NCI-H2196 (cell line): ENCODE results near the gene MYCL.

ENCODE experiments used
- DNase-seq: peaks from one replicate; lab custom pipeline; 2025; ENCODE audit not compliant: unreplicated experiment; lab: John Stamatoyannopoulos, UW

The MYCL gene, protein sequence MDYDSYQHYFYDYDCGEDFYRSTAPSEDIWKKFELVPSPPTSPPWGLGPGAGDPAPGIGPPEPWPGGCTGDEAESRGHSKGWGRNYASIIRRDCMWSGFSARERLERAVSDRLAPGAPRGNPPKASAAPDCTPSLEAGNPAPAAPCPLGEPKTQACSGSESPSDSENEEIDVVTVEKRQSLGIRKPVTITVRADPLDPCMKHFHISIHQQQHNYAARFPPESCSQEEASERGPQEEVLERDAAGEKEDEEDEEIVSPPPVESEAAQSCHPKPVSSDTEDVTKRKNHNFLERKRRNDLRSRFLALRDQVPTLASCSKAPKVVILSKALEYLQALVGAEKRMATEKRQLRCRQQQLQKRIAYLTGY

DNA sequence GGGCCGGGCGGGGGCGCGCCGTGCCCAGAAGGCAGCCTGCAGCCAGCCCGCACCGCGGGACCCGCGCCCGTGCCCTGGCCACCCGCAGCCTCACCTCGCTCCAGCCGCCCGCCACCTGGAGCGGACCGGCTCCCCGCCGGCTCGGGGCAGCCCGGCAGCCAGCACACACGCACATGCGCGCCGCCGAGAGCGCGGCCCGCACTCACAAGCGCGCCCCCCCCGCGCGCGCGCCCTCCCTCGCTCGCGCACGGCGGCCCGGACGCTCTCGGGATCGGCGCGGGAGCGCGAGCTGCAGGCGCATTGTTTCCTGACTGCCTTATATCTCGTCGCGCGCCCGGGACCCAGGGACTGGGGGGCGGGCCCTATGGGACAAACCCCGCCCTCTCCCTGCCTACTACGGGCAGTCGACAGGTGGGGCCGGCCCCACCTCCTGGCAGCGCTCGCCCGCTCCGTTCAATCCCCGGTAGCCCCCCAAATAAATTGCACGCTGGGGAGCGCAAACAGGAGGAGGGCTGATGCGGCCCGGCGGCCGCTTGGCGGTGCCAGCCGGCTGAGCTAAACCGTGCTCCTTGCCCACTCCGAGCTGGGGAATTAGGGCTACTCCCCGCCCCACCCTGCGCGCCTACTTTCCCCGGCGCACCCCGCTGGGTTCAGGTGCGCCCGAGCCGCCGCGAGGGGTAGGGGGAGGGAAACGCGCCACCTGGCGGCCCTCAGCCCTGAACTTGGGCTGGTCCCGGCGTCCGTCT lies at the start of gene MYCL:
MYCL (minus strand) TSS at position 204 of the 746 bp plus-strand sequence. CDS start 483 bp downstream, outside the sequence.
- DNase-seq, result peak; percentile 95

DNA sequence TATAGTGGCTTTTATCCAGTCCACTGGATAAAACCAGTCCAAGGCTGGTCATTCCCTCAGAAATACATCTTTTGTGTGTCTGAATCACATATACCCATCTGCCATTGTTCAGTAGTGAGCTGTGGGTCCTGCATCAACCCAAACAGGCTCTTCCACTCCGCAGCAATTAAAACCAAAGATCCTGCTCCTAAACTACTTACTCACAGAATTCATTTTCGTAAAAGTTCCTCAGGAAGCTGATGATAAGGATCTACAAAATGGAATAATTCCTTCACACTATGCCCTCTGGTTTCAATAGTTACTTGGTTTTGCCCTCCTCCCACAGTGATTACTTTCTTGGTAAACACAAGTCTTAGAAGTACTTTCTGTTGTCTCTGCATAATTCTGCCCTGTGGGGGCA lies 48.2 kb upstream of the MYCL start:
- no peak for DNase-seq

DNA sequence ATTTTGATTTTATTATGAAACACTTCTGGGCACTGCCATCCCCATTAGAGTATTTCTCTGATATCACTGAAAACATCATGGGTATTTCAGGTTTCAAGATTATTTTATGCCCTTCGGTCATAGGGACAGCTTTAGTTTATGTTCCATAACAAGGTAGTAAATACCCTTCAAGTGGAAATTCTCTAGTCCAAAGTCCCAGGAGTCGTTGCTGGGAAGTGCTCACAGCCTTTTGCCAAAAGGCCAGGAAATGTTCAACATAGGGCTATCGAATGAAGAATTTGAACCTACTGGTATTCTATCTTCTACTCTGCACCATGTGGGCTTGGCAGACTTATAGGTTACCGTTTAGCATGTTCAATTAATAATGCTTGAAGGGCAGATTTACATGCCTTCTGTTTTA lies 45.5 kb upstream of the MYCL start:
- no peak for DNase-seq

- DNase-seq, result no peak
Measured at GRCh38 chr1:39946216-39946615, 44.5 kb upstream of the MYCL start.

DNA sequence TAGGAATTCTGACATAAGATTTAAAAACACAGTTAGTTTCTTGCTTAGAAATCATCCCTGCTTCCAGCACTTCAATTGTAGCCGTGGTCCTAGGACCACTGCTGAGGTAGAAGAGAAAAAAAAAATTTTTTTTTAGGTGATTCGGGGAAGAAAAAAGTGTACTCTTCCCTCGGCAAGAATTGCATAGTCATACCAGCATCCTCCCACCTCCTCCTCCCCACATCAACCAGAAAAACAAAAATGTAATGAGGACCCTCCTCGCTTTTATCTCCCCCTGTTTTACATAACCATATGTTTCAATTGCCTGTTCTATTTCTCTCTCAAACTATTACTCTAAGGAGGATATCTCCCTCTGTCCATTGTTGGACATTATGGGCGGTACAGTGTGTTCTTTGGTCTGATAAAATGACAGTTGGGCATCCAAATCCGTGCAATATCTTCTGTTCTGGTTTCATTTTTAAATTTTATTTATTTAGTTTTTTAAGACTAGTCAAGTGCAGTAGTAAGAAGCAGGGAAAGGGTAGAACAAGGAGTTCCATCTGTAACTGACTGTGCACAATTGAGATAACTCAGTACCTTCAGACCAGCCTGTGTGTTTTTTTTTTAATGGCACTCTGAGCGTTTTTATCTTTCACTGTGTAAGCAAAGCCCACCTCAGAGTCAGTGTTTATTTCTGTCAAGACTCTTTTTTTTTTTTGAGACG lies 42.8 kb upstream of the MYCL start:
- DNase-seq, result no peak

DNA sequence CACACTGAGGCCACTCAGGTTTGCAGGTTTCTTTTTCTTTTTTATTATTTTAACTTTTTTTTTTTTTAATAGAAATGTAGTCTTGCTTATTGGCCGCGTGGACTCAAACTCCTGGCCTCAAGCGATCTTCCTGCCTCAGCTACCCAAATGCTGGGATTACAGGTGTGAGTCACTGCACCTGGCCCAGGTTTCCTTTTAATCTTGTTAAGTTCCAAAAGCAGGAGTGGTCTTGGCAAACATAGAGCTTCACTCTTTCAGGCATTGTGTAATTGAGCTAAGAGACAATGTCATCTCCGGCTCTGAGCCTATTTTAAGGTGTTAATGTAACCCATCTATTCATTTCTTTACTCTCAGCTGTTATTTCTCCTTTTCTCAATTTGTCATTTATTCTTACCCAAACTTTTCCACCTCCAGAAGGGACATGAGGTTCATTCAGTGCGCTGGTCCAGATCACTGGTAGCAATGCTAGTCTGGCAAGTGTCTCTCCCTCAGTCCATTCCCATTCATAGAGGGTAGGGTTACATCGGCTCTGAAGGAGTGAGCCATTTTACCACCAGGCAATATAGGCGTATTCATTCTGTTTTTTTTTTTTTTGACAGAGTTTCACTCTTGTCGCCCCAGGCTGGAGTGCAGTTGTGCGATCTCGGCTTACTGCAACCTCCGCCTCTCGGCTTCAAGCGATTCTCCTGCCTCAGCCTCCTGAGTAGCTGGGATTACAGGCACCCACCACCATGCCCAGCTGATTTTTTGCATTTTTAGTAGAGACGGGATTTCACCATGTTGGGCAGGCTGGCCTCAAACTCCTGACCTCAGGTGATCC lies 42.0 kb upstream of the MYCL start:
- no peak for DNase-seq

DNA sequence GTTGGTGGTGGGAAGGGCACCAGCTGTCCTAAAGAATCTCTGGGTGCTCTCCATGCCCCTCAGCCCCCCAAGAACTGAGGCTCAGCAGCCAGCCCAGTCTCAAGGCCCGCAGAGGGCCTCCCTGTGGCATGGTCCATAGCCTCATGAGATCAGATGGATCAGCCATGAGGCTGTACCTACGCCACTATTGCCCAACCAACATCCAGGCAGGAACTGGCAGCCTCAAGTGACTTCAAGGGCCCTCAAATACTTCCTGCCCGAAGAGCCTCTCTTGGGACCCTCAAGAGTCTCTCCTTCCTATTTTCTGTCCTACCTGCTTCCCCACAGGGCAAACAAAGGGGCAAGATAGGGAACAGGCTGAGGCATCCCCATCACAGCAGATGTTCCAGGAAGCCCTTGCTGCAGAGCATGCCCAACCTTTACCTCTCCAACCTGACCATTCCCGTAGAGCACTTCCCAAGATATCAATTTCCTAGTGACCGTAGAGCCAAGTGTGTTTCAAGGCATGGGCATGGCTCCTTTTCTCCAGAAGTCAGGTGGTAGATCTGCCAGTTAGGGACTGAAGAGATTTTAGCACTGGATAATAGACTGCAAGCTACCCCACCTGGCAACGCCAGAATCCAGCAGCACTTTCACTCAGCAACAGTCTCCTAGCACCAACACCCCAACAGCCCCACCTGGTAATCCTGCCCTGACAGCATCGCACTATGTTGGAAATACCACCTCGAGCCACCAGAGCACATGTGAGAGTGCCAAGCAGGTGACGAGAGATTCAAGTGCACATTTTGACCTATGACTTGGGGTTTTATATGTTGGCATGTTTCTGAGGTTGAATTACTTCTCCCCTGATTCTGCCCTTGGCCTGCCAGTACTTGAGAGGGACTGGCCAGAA lies 39.5 kb upstream of the MYCL start:
- DNase-seq, result no peak

- DNase-seq, result no peak
Measured at GRCh38 chr1:39940253-39940652, 38.5 kb upstream of the MYCL start.

DNA sequence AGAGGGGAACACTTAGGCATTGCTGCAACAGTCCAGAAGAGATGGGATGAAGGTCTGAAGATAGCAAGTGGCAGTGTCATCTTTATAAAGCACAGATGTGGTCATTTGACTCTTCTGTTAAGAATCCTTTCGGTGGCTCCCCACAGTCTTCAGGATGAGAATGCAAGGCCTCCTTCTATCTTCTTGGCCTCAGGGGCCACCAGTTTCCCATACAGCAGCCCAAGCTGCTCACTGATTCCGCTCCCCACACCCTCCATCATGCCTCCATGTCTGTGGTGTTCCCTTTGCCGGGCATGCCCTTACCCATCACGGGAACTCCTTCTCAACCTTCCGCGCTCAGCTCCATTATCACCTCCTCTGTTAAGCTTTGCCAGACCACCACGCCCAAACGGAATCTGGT lies 37.1 kb upstream of the MYCL start:
- DNase-seq, result no peak

- DNase-seq, result no peak
Measured at GRCh38 chr1:39936724-39937491, 35.2 kb upstream of the MYCL start.

DNA sequence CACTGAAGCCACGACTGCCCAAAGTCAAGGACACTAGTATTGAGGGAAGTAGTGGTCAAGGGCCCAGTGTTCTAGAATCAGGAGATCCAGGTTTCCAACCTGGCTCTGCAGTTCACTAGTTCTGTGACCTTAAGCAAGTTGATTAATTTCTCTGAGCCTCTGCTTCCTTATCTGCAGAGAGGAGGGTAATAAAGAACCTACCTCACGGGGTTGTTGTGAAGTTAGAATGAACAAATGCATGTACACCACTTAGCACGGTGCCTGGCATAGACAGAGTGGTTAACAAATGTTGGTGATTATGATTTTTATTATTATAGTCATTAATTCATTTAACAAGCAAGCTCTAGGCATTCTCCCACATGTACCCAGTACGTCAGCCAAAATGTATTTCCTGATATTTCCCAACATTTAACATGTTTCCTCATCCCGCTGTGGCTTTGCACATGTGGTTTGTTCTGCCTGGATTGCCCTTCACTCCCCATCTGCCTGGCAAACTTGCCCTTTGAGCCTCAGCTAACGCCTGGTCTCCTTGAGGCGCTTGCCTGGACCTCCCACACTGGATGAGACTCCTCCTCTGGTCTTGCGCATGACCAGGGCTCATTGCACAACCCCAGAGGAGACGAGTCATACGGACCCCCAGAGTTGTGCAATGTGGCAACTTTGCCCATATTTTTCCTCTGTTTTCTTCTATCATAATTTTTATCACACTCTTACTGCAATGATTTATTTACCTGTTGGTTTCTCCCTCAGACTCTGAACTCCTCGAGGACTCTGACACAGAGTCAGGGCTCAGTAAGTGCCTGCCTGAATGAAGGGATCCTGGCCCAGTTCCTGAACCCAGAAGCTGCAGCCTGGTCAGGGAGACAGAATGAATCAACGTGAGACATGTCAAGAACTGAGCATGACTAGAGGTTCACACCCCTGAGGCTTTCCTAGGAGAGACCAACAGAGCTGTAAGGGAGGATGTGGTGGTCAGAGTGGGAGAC lies 32.5 kb upstream of the MYCL start:
- no peak for DNase-seq

DNA sequence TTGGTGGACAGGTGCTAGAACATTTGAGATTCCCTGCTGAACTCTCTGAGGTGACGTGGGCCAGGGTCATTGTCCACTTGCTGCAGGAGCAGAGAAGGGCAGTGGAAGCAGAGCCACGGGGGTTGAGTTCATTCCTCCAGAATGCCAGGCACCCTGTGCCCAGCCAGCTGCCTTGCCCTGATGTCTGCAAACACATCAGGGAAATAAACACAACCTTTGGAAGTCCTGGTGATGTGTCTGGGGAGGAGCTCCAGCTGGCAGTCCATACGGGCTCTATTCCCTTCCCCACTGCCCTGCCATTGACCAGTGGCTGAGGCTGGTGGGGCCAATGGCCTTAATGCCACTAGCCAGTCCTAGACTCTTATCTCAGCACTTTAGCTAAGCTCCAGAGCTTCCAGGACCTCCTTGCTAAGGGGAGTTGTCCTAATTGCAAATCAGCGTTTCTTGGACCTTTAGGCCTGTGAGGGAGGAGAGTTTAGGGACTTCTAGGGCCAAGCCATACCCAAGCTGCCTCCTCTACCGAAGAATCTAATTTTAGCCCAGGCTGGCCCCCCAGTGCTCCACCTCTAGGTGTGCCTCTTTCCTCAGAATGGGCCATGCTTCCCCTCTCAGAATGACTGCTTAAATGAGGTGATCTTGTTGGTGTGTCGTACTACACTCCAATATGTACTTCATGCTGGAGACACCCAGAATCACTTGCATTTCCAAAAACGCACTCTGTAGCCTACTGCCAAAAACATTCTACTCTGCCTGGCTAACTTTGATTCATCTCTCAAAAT lies 27.3 kb upstream of the MYCL start:
- no peak for DNase-seq

DNA sequence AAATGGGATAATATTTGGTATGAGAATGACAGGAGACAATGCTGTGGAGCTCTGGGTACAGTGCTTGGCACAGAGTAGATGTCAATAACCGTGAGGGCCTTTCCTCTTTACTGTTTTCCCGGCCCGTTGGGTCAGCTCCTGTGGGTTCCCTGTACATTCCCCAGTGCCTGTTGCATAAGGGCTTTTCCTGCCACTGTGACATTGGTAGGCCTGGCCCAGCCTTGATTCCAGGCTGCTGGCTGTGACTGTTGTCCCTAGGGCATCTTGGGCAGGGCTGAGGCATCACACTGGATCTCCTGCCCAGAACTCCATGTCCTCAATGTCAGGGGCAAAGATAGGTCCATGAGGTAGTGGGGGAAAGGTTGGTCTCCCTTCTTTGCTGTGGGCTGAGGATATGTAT lies 25.8 kb upstream of the MYCL start:
- no peak for DNase-seq

GRCh38 chr1:39926820-39927219 lies 25.1 kb upstream of the MYCL start:
- peak; percentile 64 for DNase-seq

DNA sequence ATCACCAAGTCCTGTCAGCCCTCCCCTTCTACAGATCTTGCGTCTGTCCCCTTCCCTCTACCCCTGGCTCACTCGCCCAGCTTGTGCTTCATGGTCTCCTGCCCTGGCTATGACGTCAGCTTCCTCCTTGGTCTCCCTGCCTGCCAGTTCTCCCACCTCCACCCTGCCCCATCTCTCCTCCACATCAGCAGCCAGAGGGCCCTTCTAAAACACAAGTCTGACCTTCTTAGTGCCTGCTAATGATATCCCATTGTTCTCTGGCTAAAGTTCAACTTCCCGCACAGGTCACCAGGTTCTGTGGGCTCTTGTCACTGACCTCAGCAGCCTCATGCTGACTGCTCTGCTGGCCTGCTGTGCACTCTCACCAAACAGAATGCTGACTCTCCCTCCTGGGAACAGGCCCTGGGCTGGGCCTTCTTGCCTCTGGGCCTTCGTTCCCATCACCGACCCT lies 24.7 kb upstream of the MYCL start:
- DNase-seq, result peak; percentile 76

GRCh38 chr1:39925721-39926342 lies 24.1 kb upstream of the MYCL start:
- DNase-seq, result no peak

GRCh38 chr1:39922251-39922688 lies 20.6 kb upstream of the MYCL start:
- no peak for DNase-seq
